Lung (tissue), 12 donors: ENCODE data around the gene CELA3B. TPM values are rescaled to one million over a fixed set of nuclear protein-coding genes. Genes with fewer than 3 reads are reported as not detected.

Source experiments
- ATAC-seq: fragments of 200-7000 bp; cut with Tn5 transposase; one replicate; pipeline ENCODE4 v1.9.1; 2020; ENCODE audit warnings: moderate number of reproducible peaks; ENCODE audit not compliant: insufficient read depth, low FRiP score
- DNase-seq, 3 donors: peaks; one replicate each; pipeline ENCODE4 v3.0.0-alpha.2; 2013 to 2017
- H3K27ac ChIP-seq, 2 donors: one replicate each; pipeline ENCODE4 v1.5.1; 2013; ENCODE audit warnings: mild to moderate bottlenecking in 2 of 2, moderate library complexity in 2 of 2, control low read depth in 1 of 2, inconsistent platforms in 1 of 2, low read depth in 1 of 2, low read length in 1 of 2
- H3K27me3 ChIP-seq, 3 donors: one replicate each; pipeline ENCODE4 v1.5.1; 2013; ENCODE audit warnings: low read length in 2 of 3; ENCODE audit not compliant: control insufficient read depth in 3 of 3, insufficient read depth in 3 of 3
- H3K36me3 ChIP-seq, 4 donors: one replicate each; pipeline ENCODE4 v1.5.1; 2013; ENCODE audit warnings: low read length in 4 of 4, mild to moderate bottlenecking in 1 of 4, moderate library complexity in 1 of 4; ENCODE audit not compliant: control insufficient read depth in 4 of 4, insufficient read depth in 4 of 4
- H3K4me1 ChIP-seq, 5 donors: one replicate each; pipeline ENCODE4 v1.5.1; 2013; ENCODE audit warnings: low read length in 5 of 5, mild to moderate bottlenecking in 2 of 5, moderate library complexity in 1 of 5; ENCODE audit not compliant: control insufficient read depth in 5 of 5, insufficient read depth in 5 of 5
- H3K4me3 ChIP-seq: one replicate; pipeline ENCODE4 v1.5.1; 2013; ENCODE audit warnings: mild to moderate bottlenecking, control low read depth, moderate library complexity
- H3K9ac ChIP-seq, 2 donors: one replicate each; pipeline ENCODE4 v1.5.1; 2013; ENCODE audit warnings: low read length in 2 of 2, control low read depth in 1 of 2; ENCODE audit not compliant: insufficient read depth in 1 of 2
- H3K9me3 ChIP-seq, 4 donors: one replicate each; pipeline ENCODE4 v1.5.1; 2013; ENCODE audit warnings: low read length in 3 of 4, mild to moderate bottlenecking in 1 of 4, moderate library complexity in 1 of 4; ENCODE audit not compliant: control insufficient read depth in 4 of 4, insufficient read depth in 3 of 4
- WGBS, 2 donors: extraction: QIAGEN DNeasy Blood & Tissue Kit; methylation state at CpG; one replicate each; pipeline ENCODE4 v1.1.7; 2013; 5-methylcytosine and 5-hydroxymethylcytosine counted together
- polyA plus RNA-seq, 2 donors: library from polyadenylated mRNA; stranded (reverse); fragments of 200-250 nt; gene quantifications; one replicate each; pipeline ENCODE4 v1.2.1, GENCODE V29; 2013
- total RNA-seq, 2 donors: library from RNA; depleted of rRNA in 1 of 2; stranded (reverse); fragments of >200 nt in 1 of 2; gene quantifications; one replicate each; pipeline ENCODE4 v1.2.1, GENCODE V29; 2014 to 2021
- TF ChIP-seq, protein P1 (sequence below): IDR thresholded peaks from 2 replicates; pipeline ENCODE4 v1.5.1; 2012; ENCODE audit warnings: mild to moderate bottlenecking; ENCODE audit errors: control extremely low read depth, extremely low read depth
- donor health status: control.
- donor health status: control.
- donor health status: Bipolar disorder and iron deficiency.
- donor health status: healthy.
- donor health status: DM: yes; HTN: yes; CAD: no.

The CELA3B gene
- total and polyA plus RNA-seq, 4 donors: 0.18 to 6.7 (median 0.37) TPM; not detected in 1

GRCh38 chr1:21935393-21935804, 41.4 kb upstream of the CELA3B start:
- DNase-seq: peak in 1 of 3 donors; percentile 26
- H3K27me3 ChIP-seq: no peaks in the 10 kb centered on the region
- H3K4me3 ChIP-seq: peak overlapping the region; percentile 76
- peak overlapping the region in 1 of 2 donors; percentile 26 for H3K9ac ChIP-seq
- TF ChIP-seq, protein P1, sequence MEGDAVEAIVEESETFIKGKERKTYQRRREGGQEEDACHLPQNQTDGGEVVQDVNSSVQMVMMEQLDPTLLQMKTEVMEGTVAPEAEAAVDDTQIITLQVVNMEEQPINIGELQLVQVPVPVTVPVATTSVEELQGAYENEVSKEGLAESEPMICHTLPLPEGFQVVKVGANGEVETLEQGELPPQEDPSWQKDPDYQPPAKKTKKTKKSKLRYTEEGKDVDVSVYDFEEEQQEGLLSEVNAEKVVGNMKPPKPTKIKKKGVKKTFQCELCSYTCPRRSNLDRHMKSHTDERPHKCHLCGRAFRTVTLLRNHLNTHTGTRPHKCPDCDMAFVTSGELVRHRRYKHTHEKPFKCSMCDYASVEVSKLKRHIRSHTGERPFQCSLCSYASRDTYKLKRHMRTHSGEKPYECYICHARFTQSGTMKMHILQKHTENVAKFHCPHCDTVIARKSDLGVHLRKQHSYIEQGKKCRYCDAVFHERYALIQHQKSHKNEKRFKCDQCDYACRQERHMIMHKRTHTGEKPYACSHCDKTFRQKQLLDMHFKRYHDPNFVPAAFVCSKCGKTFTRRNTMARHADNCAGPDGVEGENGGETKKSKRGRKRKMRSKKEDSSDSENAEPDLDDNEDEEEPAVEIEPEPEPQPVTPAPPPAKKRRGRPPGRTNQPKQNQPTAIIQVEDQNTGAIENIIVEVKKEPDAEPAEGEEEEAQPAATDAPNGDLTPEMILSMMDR: no peak
- H3K4me1 ChIP-seq: peaks cover 12 to 66% (median 36%) of the 10 kb centered on the region in 5 donors
- H3K27ac ChIP-seq: peak overlapping the region; percentile 55 to 92
- H3K9me3 ChIP-seq: no peaks in the 10 kb centered on the region
- peaks cover 0 to 4% (median 0%) of the 10 kb centered on the region in 4 donors for H3K36me3 ChIP-seq
- WGBS, 2 donors: 46 to 63% methylated on average over 10 of the region's 10 CpGs
- ATAC-seq: no peak

DNA sequence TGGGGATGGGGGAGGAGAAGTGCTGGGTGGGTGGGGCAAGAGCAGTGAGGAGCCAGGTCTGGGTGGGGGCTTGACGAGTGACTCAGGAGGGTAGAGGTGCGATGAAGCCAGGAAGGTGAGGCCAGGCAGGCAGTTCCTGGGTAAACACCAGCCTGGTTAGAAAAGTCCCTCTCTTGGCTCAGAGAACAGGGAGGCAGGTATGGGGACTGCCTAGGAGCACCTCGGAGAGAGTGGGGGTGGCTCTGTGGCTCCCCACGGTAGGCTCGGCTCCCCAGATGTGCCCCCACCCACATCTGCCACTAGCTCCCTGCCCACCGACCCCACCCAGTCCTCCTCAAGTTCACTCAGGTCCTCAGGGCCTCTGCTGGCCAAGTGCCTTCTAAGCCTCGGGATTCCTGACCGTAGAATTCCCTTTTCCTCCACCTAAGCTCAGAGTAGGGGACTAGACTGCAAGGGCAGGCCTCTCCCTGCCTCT, 40.9 kb upstream of the CELA3B start:
- Histone ChIP-seq H3K4me1 (peaks cover 13 to 64% (median 37%) of the 10 kb centered on the region in 5 donors), H3K36me3 (peaks cover 0 to 4% (median 0%) of the 10 kb centered on the region in 4 donors), H3K9me3 (no peaks in the 10 kb centered on the region), H3K27me3 (no peaks in the 10 kb centered on the region), H3K9ac (peak overlapping the region; percentile 26 to 76), H3K27ac (peak overlapping the region; percentile 87 to 92), H3K4me3 (peak overlapping the region; percentile 76)
- TF ChIP-seq, protein P1: no peak
- ATAC-seq: no peak
- 35 to 49% methylated on average over 8 of the region's 8 CpGs for WGBS, 2 donors
- peak in 1 of 3 donors; percentile 34 for DNase-seq

DNA sequence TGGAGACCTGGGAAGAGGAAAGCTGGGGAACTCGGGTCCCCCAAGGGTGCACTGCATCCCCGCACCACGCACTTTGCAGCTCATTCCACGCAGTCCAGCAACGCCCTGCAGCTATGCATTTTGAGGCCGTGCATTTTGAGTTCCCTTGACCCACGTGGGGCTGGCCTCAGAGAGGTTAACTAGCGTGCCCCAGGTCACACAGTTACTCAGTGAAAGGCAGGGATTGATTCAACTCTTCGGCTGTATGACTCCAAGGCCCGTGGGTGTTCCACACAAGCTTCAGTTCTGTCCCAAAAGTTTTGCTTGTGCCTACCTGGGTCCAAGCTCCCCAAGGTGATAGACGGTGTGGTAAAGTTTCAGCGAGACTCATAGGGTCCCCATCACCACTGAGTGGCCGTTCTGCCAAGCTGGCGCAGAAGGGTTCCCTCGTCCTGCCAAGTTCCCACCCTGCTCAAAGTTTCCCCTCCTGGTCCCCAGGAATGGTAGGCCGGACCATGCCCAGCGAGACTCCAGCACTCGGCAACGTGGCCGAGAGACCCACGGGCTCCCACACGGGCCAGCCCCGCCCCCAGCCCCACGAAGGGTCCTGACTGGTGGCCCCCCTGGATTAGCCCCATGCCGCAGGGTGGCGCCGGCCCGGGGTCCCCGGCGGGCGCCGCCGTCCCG, 40.3 kb upstream of the CELA3B start:
- peak overlapping the region; percentile 76 for H3K4me3 ChIP-seq
- 9 to 25% methylated on average over 23 to 34 of the region's 34 CpGs for WGBS, 2 donors
- H3K4me1 ChIP-seq: peaks cover 14 to 59% (median 34%) of the 10 kb centered on the region in 5 donors
- DNase-seq: peak in 1 of 3 donors; percentile 41
- TF ChIP-seq, protein P1: no peak
- no peaks in the 10 kb centered on the region for H3K9me3 ChIP-seq
- peak overlapping the region; percentile 87 to 92 for H3K27ac ChIP-seq
- peak overlapping the region; percentile 31 to 76 for H3K9ac ChIP-seq
- peaks cover 0 to 4% (median 0%) of the 10 kb centered on the region in 4 donors for H3K36me3 ChIP-seq
- no peak for ATAC-seq
- no peaks in the 10 kb centered on the region for H3K27me3 ChIP-seq
